OCI-LY3 (cell line): ENCODE data around the gene AFP.

Experiments used
- EZH2phosphoT487 ChIP-seq: fragments of 200-600 bp; shearing (Covaris generic); IDR thresholded peaks from 2 replicates; pipeline ENCODE4 v1.6.1; 2018; ENCODE audit warnings: antibody characterized with exemption, mixed run types, low read depth
- TF ChIP-seq, protein P1 (sequence below): fragments of 200-600, 300-600 bp; sonication (generic); IDR thresholded peaks from 2 replicates; pipeline ENCODE4 v1.5.1; 2014; ENCODE audit warnings: antibody characterized with exemption, low read length, low read depth

DNA sequence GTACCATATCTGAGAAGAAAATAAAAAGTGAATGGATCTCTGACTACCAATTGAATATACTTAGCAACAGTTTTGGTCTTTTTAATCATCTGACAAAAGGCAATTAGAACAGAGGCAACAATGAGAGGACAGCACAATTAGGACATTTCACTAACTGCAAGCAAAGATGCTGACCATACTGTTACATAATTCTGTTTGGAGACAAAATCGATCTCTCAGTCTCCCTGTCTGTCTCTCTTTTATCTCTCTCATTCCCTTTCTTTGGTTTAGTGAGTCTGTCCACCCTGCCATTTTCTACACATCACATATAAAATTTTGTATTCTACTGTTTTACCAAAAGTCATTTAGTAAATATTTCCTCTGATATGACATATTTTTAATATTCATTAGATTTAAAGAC lies 43.3 kb downstream of the AFP start:
- TF ChIP-seq, protein P1, sequence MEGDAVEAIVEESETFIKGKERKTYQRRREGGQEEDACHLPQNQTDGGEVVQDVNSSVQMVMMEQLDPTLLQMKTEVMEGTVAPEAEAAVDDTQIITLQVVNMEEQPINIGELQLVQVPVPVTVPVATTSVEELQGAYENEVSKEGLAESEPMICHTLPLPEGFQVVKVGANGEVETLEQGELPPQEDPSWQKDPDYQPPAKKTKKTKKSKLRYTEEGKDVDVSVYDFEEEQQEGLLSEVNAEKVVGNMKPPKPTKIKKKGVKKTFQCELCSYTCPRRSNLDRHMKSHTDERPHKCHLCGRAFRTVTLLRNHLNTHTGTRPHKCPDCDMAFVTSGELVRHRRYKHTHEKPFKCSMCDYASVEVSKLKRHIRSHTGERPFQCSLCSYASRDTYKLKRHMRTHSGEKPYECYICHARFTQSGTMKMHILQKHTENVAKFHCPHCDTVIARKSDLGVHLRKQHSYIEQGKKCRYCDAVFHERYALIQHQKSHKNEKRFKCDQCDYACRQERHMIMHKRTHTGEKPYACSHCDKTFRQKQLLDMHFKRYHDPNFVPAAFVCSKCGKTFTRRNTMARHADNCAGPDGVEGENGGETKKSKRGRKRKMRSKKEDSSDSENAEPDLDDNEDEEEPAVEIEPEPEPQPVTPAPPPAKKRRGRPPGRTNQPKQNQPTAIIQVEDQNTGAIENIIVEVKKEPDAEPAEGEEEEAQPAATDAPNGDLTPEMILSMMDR = no peak
- no peak for TF ChIP-seq EZH2phosphoT487
